Endothelial cell of umbilical vein (primary cell): ENCODE data around the gene TSPAN8.

Experiments used
- EZH2 ChIP-seq: IDR thresholded peaks from 2 replicates; pipeline ENCODE4 v1.6.1; 2012; ENCODE audit warnings: borderline replicate concordance, low read depth, mild to moderate bottlenecking, moderate library complexity, low read length, inconsistent platforms; ENCODE audit not compliant: severe bottlenecking
- FOS ChIP-seq: IDR thresholded peaks from 2 replicates; pipeline ENCODE4 v1.6.1; 2011; ENCODE audit warnings: mild to moderate bottlenecking, low read length, moderate library complexity, borderline replicate concordance; ENCODE audit not compliant: insufficient read depth
- GATA2 ChIP-seq: IDR thresholded peaks from 2 replicates; pipeline ENCODE4 v1.7.0; 2011; ENCODE audit warnings: low read depth, mild to moderate bottlenecking, moderate library complexity, mixed read lengths, low read length; ENCODE audit not compliant: insufficient read length, insufficient read depth
- MYC ChIP-seq: IDR thresholded peaks from one replicate; pipeline ENCODE4 v1.6.1; 2011; ENCODE audit warnings: mild to moderate bottlenecking, low read depth, low read length
- POLR2A ChIP-seq: IDR thresholded peaks from 2 replicates; pipeline ENCODE4 v1.6.1; 2012; ENCODE audit warnings: low read depth, mild to moderate bottlenecking, control low read depth, low read length
- POLR2AphosphoS5 ChIP-seq: IDR thresholded peaks from 2 replicates; pipeline ENCODE4 v1.6.1; 2012; ENCODE audit warnings: low read depth, mild to moderate bottlenecking, control low read depth, low read length, moderate library complexity; ENCODE audit not compliant: insufficient read depth
- TF ChIP-seq, protein P1 (sequence below), 2 donors: IDR thresholded peaks; 1 replicate in 1 of 2; 2 replicates in 1 of 2; pipeline ENCODE4 v1.5.1; 2011; ENCODE audit warnings: low read length in 2 of 2, mild to moderate bottlenecking in 2 of 2, moderate library complexity in 2 of 2, control low read depth in 1 of 2, inconsistent platforms in 1 of 2, low read depth in 1 of 2; ENCODE audit not compliant: insufficient read depth in 1 of 2; ENCODE audit errors: extremely low read depth in 1 of 2
- TF ChIP-seq, protein P2 (sequence below): IDR thresholded peaks from 2 replicates; pipeline ENCODE4 v1.6.1; 2011; ENCODE audit not compliant: insufficient read depth, insufficient read length

- TF ChIP-seq, protein P1, sequence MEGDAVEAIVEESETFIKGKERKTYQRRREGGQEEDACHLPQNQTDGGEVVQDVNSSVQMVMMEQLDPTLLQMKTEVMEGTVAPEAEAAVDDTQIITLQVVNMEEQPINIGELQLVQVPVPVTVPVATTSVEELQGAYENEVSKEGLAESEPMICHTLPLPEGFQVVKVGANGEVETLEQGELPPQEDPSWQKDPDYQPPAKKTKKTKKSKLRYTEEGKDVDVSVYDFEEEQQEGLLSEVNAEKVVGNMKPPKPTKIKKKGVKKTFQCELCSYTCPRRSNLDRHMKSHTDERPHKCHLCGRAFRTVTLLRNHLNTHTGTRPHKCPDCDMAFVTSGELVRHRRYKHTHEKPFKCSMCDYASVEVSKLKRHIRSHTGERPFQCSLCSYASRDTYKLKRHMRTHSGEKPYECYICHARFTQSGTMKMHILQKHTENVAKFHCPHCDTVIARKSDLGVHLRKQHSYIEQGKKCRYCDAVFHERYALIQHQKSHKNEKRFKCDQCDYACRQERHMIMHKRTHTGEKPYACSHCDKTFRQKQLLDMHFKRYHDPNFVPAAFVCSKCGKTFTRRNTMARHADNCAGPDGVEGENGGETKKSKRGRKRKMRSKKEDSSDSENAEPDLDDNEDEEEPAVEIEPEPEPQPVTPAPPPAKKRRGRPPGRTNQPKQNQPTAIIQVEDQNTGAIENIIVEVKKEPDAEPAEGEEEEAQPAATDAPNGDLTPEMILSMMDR (IDR thresholded peaks at IDR 0.05; ENCODE audit: extremely low read depth in 1 of 2, insufficient read depth in 1 of 2, low read depth in 1 of 2, low read length in 2 of 2), result no peak
- no peak for TF ChIP-seq POLR2AphosphoS5
- no peak for TF ChIP-seq GATA2
- no peak for TF ChIP-seq MYC
- TF ChIP-seq EZH2, result no peak
- no peak for TF ChIP-seq FOS
- TF ChIP-seq, protein P2, sequence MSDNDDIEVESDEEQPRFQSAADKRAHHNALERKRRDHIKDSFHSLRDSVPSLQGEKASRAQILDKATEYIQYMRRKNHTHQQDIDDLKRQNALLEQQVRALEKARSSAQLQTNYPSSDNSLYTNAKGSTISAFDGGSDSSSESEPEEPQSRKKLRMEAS, result no peak
- TF ChIP-seq POLR2A, result no peak
Measured at GRCh38 chr12:71191509-71192196, 33.9 kb upstream of the TSPAN8 start.
